HG03432 (cell line): ENCODE results near the gene CTSW.
A peak's percentile ranks its signal among the peaks of the same experiment; 100 is the strongest.
"Not testable (repeated sequence)": the region's sequence is repeated elsewhere in the genome, so short reads cannot be mapped to it uniquely, and the experiment has no call there.

ENCODE experiments used
- ATAC-seq: cut with Tn5 transposase; IDR thresholded peaks from one replicate; pipeline ENCODE4 v1.9.1; 2021; ENCODE audit warnings: mild to moderate bottlenecking, moderate library complexity; ENCODE audit not compliant: unreplicated experiment

The CTSW gene

GRCh38 chr11:65879617-65880016, at the start of gene CTSW:
TSS of gene CTSW (plus strand) at chr11:65879837. CDS start at chr11:65879855, 18 bp downstream.
- ATAC-seq = no peak

GRCh38 chr11:65832231-65832630, 47.4 kb upstream of the CTSW start:
- ATAC-seq = not testable (repeated sequence)

GRCh38 chr11:65833297-65834030, 46.2 kb upstream of the CTSW start, which contains the start of gene SNX32:
TSS of gene SNX32 (plus strand) at chr11:65833963. CDS start at chr11:65834066, 103 bp downstream.
- peak; percentile 93 for ATAC-seq

GRCh38 chr11:65834202-65834601, 45.4 kb upstream of the CTSW start:
- ATAC-seq = no peak

- no peak for ATAC-seq
Measured at GRCh38 chr11:65842144-65842543, 37.5 kb upstream of the CTSW start.

GRCh38 chr11:65843811-65844210, 35.8 kb upstream of the CTSW start:
- ATAC-seq = no peak

- ATAC-seq = no peak
Measured at GRCh38 chr11:65844231-65844872, 35.3 kb upstream of the CTSW start.

- no peak for ATAC-seq
Measured at GRCh38 chr11:65847746-65848145, 31.9 kb upstream of the CTSW start.

GRCh38 chr11:65848693-65849092, 30.9 kb upstream of the CTSW start:
- not testable (repeated sequence) for ATAC-seq

- no peak for ATAC-seq
Measured at GRCh38 chr11:65849366-65849765, 30.3 kb upstream of the CTSW start.

- ATAC-seq = no peak
Measured at GRCh38 chr11:65849771-65850216, 29.8 kb upstream of the CTSW start.

- ATAC-seq = no peak
Measured at GRCh38 chr11:65850217-65851082, 29.2 kb upstream of the CTSW start.

GRCh38 chr11:65851083-65851579, 28.5 kb upstream of the CTSW start:
- ATAC-seq = no peak

- ATAC-seq = no peak
Measured at GRCh38 chr11:65851811-65852507, 27.7 kb upstream of the CTSW start.

GRCh38 chr11:65852508-65853245, 27.0 kb upstream of the CTSW start:
- ATAC-seq = no peak

GRCh38 chr11:65853246-65853979, 26.2 kb upstream of the CTSW start:
- ATAC-seq = no peak

GRCh38 chr11:65854161-65854592, 25.5 kb upstream of the CTSW start:
- ATAC-seq = no peak

GRCh38 chr11:65854852-65855837, 24.5 kb upstream of the CTSW start:
- ATAC-seq = no peak
